Karpas-422 (cell line): ENCODE results near the gene SLC25A27. TPM values are rescaled to one million over a fixed set of nuclear protein-coding genes. Genes with fewer than 3 reads are reported as not detected.

ENCODE experiments used
- DNase-seq: peaks from one replicate; pipeline ENCODE4 v3.0.0-alpha.2; 2015
- H2AFZ ChIP-seq: fragments of 200-600 bp; sonication (generic); 2 replicates; pipeline ENCODE4 v1.6.1; 2014; ENCODE audit warnings: antibody characterized with exemption, low read length, mixed read lengths
- H3K27ac ChIP-seq: fragments of 200-600 bp; sonication (generic); 2 replicates; pipeline ENCODE4 v1.5.1; 2014; ENCODE audit warnings: mild to moderate bottlenecking, low read length, moderate library complexity
- H3K27me3 ChIP-seq: fragments of 200-600 bp; sonication (generic); 2 replicates; pipeline ENCODE4 v1.6.1; 2014; ENCODE audit warnings: low read length, mixed read lengths
- H3K36me3 ChIP-seq: fragments of 200-600 bp; sonication (generic); 2 replicates; pipeline ENCODE4 v1.6.1; 2014; ENCODE audit warnings: low read length, mixed read lengths; ENCODE audit not compliant: insufficient read depth
- H3K4me1 ChIP-seq: fragments of 200-600 bp; sonication (generic); 2 replicates; pipeline ENCODE4 v1.6.1; 2014; ENCODE audit warnings: mild to moderate bottlenecking, low read length, mixed read lengths
- H3K4me2 ChIP-seq: fragments of 200-600 bp; sonication (generic); 2 replicates; pipeline ENCODE4 v1.6.1; 2014; ENCODE audit warnings: low read length, low read depth, mild to moderate bottlenecking; ENCODE audit not compliant: poor library complexity, severe bottlenecking
- H3K4me3 ChIP-seq: fragments of 200-600 bp; sonication (generic); 2 replicates; pipeline ENCODE4 v1.5.1; 2014; ENCODE audit warnings: mild to moderate bottlenecking, antibody characterized with exemption, low read length, mixed read lengths
- H3K79me2 ChIP-seq: fragments of 200-600 bp; sonication (generic); 2 replicates; pipeline ENCODE4 v1.6.1; 2014; ENCODE audit warnings: mild to moderate bottlenecking, low read length, mixed read lengths
- H3K9ac ChIP-seq: fragments of 200-600 bp; sonication (generic); 2 replicates; pipeline ENCODE4 v1.6.0; 2014; ENCODE audit warnings: low read length
- H3K9me2 ChIP-seq: fragments of 200-600 bp; sonication (generic), shearing (Covaris generic); replicated peaks from 2 replicates; pipeline ENCODE4 v1.6.0; 2014; ENCODE audit warnings: mild to moderate bottlenecking, low read length, moderate library complexity; ENCODE audit not compliant: insufficient read depth
- H3K9me3 ChIP-seq: fragments of 300-700, 200-600 bp; sonication (generic); 2 replicates; pipeline ENCODE4 v1.6.1; 2014; ENCODE audit warnings: low read length, mixed read lengths
- H4K20me1 ChIP-seq: fragments of 200-600 bp; sonication (generic); 2 replicates; pipeline ENCODE4 v1.6.1; 2014; ENCODE audit warnings: mild to moderate bottlenecking, antibody characterized with exemption, low read length, low read depth; ENCODE audit not compliant: insufficient read depth
- total RNA-seq: library from RNA; depleted of rRNA; stranded (reverse); fragments of >200 nt; shearing (Covaris generic); gene quantifications from 2 replicates; pipeline ENCODE4 v1.2.3, GENCODE V29; 2014; ENCODE audit warnings: low replicate concordance; rRNA removed

Gene SLC25A27
- total RNA-seq, 1 experiment from 2014 or later: 167 TPM

- Histone ChIP-seq H3K79me2 (no peaks in the 10 kb centered on the region), H4K20me1 (no peaks in the 10 kb centered on the region), H3K9me3 (no peaks in the 10 kb centered on the region), H3K4me3 (no peak overlapping the region), H3K36me3 (peaks cover 12% of the 10 kb centered on the region; the same call in 1 of the 2 replicates), H3K9me2 (no peaks in the 10 kb centered on the region), H3K9ac (no peak overlapping the region), H3K4me2 (no peak overlapping the region), H3K27ac (no peak overlapping the region), H2AFZ (no peak overlapping the region), H3K4me1 (no peaks in the 10 kb centered on the region; the same call in 1 of the 2 replicates), H3K27me3 (no peaks in the 10 kb centered on the region)
- DNase-seq: peak; percentile 70
Measured at GRCh38 chr6:46704562-46704961, 51.8 kb downstream of the SLC25A27 start.

GRCh38 chr6:46706464-46706863 is 53.7 kb downstream of the SLC25A27 start:
- no peaks in the 10 kb centered on the region for H3K9me3 ChIP-seq
- H3K27ac ChIP-seq: no peak overlapping the region
- H3K4me1 ChIP-seq: no peaks in the 10 kb centered on the region; the same call in 1 of the 2 replicates
- peaks cover 7% of the 10 kb centered on the region; the same call in 1 of the 2 replicates for H3K36me3 ChIP-seq
- no peak for DNase-seq
- H3K27me3 ChIP-seq: no peaks in the 10 kb centered on the region
- H3K9ac ChIP-seq: no peak overlapping the region
- H2AFZ ChIP-seq: no peak overlapping the region
- no peak overlapping the region for H3K4me3 ChIP-seq
- H3K4me2 ChIP-seq: no peak overlapping the region
- no peaks in the 10 kb centered on the region for H3K9me2 ChIP-seq
- no peaks in the 10 kb centered on the region for H3K79me2 ChIP-seq
- no peaks in the 10 kb centered on the region for H4K20me1 ChIP-seq

DNA sequence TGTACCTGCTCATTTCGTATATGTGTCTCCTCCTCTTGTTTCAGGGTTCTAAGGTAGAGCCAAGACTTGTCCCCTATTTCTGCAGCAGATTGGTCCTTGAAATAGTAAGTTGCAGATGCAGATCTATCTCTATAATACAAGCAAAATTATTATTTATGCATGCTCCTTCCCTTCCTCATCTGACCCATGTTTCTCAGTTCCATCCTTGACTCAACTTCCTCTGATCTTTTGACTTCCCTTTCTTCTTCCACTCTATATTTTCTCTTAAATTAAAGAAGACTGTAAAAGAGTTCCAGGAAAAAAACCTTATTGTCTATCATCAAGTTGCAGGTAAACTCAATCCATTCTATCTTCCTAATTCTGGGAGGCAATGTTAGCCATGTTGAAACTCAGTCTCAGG is 58.7 kb downstream of the SLC25A27 start:
- Histone ChIP-seq H3K4me1 (peaks cover 10% of the 10 kb centered on the region), H3K4me3 (no peak overlapping the region), H4K20me1 (no peaks in the 10 kb centered on the region), H3K4me2 (no peak overlapping the region), H3K36me3 (no peaks in the 10 kb centered on the region), H3K27me3 (no peaks in the 10 kb centered on the region), H3K9ac (no peak overlapping the region), H3K9me3 (no peaks in the 10 kb centered on the region), H3K79me2 (no peaks in the 10 kb centered on the region), H3K9me2 (no peaks in the 10 kb centered on the region), H2AFZ (no peak overlapping the region), H3K27ac (no peak overlapping the region)
- no peak for DNase-seq

DNA sequence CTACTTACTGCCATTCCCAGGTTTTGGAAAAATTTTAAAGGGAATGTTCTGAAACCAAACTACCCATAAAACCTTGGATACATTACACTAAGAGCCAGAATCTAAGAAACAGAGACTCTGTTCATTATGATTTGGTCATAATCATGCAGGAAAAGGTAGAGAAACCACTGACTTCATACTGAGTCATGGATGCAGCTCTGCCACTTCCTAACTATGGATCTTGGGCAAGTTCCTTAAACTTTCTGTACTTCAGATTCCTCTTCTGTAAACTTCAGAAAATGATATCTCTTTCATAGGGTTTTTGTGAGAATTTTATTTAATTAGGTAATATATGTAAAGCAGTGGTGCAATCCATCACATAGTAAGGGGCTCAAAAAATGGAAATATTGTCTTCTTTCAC is 62.4 kb downstream of the SLC25A27 start:
- no peak overlapping the region for H3K4me3 ChIP-seq
- H3K9me2 ChIP-seq: no peaks in the 10 kb centered on the region
- H3K9me3 ChIP-seq: no peaks in the 10 kb centered on the region
- no peak for DNase-seq
- no peak overlapping the region for H3K4me2 ChIP-seq
- H3K27me3 ChIP-seq: no peaks in the 10 kb centered on the region
- H3K4me1 ChIP-seq: peaks cover 18% of the 10 kb centered on the region
- no peaks in the 10 kb centered on the region for H4K20me1 ChIP-seq
- H3K9ac ChIP-seq: no peak overlapping the region
- no peaks in the 10 kb centered on the region for H3K79me2 ChIP-seq
- H2AFZ ChIP-seq: no peak overlapping the region
- H3K36me3 ChIP-seq: no peaks in the 10 kb centered on the region
- no peak overlapping the region for H3K27ac ChIP-seq

DNA sequence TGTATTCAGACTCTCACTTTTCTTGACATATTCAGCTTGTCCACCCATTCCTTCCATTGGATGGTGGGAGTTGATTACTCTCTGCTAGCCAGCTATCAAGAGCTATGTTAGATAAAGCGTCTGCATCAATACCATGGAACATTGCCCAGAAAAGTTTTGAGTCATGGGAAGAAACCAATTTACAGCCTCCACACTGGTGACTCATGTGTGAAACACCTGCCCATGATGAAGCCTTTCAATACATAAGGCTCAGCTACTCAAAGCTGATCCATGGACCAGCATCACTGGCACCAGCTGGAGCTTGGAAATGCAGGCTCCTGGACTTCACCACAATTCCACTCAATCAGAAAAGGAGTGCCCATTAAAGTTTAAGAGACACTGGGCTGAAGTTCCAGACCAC is 66.3 kb downstream of the SLC25A27 start:
- H2AFZ ChIP-seq: no peak overlapping the region
- H3K27me3 ChIP-seq: no peaks in the 10 kb centered on the region
- no peaks in the 10 kb centered on the region for H4K20me1 ChIP-seq
- no peaks in the 10 kb centered on the region for H3K9me2 ChIP-seq
- no peaks in the 10 kb centered on the region for H3K79me2 ChIP-seq
- H3K27ac ChIP-seq: no peak overlapping the region
- peaks cover 18% of the 10 kb centered on the region for H3K4me1 ChIP-seq
- H3K9me3 ChIP-seq: no peaks in the 10 kb centered on the region
- H3K4me3 ChIP-seq: no peak overlapping the region
- no peak overlapping the region for H3K9ac ChIP-seq
- H3K36me3 ChIP-seq: no peaks in the 10 kb centered on the region
- no peak for DNase-seq
- H3K4me2 ChIP-seq: no peak overlapping the region

GRCh38 chr6:46720401-46720800 is 67.6 kb downstream of the SLC25A27 start:
- no peak for DNase-seq
- H3K27ac ChIP-seq: no peak overlapping the region
- no peaks in the 10 kb centered on the region for H3K9me3 ChIP-seq
- H3K27me3 ChIP-seq: no peaks in the 10 kb centered on the region
- peaks cover 13% of the 10 kb centered on the region for H3K4me1 ChIP-seq
- H3K9ac ChIP-seq: no peak overlapping the region
- no peaks in the 10 kb centered on the region for H3K36me3 ChIP-seq
- H3K4me2 ChIP-seq: no peak overlapping the region
- no peak overlapping the region for H3K4me3 ChIP-seq
- H4K20me1 ChIP-seq: no peaks in the 10 kb centered on the region
- H3K79me2 ChIP-seq: no peaks in the 10 kb centered on the region
- no peak overlapping the region for H2AFZ ChIP-seq
- H3K9me2 ChIP-seq: no peaks in the 10 kb centered on the region

Other genes starting within 250 kb of the SLC25A27 start
- gene RCAN2, start 161.5 kb upstream of the SLC25A27 start, total RNA-seq: 2.3 and 4.7 TPM in 2 replicates
- gene CYP39A1, start 157 bp upstream of the SLC25A27 start, total RNA-seq: 8.2 and 15.4 TPM in 2 replicates
- gene TDRD6, start 34.9 kb downstream of the SLC25A27 start, total RNA-seq: 3.5 and 5.4 TPM in 2 replicates
- not detected in 2 replicates for gene PLA2G7, start 82.4 kb downstream of the SLC25A27 start, total RNA-seq
- gene ANKRD66, start 94.0 kb downstream of the SLC25A27 start, total RNA-seq: not detected in 2 replicates
- gene MEP1A, start 140.4 kb downstream of the SLC25A27 start, total RNA-seq: not detected in 2 replicates